DMS 273 (cell line): ENCODE results near the gene MAGEB5.
"Not testable (repeated sequence)": the region's sequence is repeated elsewhere in the genome, so short reads cannot be mapped to it uniquely, and the experiment has no call there.

Source experiments
- DNase-seq: peaks from one replicate; lab custom pipeline; 2025; ENCODE audit not compliant: unreplicated experiment; lab: John Stamatoyannopoulos, UW

MAGEB5 gene, protein sequence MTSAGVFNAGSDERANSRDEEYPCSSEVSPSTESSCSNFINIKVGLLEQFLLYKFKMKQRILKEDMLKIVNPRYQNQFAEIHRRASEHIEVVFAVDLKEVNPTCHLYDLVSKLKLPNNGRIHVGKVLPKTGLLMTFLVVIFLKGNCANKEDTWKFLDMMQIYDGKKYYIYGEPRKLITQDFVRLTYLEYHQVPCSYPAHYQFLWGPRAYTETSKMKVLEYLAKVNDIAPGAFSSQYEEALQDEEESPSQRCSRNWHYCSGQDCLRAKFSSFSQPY

GRCh38 chrX:26215869-26216268 lies at the start of gene MAGEB5:
TSS of gene MAGEB5 (plus strand) at chrX:26216169. CDS start at chrX:26217302, 1,133 bp downstream.
- no peak for DNase-seq

- DNase-seq = peak; percentile 13
These were observed 23.8 kb upstream of the MAGEB5 start, which contains the start of gene MAGEB6 for GRCh38 chrX:26192204-26192603. TSS of gene MAGEB6 (plus strand) at chrX:26192440. CDS start at chrX:26193847, 1,407 bp downstream.

DNA sequence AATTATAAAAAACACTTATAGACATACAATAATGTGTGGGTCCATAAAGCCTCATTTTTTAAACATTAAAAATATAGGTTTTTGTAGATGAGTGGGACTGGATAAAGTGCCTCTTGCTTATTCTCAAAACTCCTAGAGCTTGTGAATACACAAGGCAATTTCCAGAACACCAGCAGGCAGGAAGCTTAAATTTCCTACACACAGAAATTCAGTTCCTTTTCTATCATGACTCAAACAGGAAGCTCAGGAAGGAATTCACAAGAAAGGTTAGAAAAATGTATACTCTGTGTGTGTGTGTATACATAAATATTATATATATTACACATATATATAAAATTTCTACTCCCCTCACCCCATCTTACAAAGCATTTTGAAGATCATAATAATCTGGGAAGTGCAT lies 12.4 kb upstream of the MAGEB5 start:
- no peak for DNase-seq

GRCh38 chrX:26204717-26205116 lies 11.3 kb upstream of the MAGEB5 start:
- DNase-seq = not testable (repeated sequence)

- DNase-seq = no peak
These were observed 8.0 kb upstream of the MAGEB5 start for GRCh38 chrX:26208012-26208411.

DNA sequence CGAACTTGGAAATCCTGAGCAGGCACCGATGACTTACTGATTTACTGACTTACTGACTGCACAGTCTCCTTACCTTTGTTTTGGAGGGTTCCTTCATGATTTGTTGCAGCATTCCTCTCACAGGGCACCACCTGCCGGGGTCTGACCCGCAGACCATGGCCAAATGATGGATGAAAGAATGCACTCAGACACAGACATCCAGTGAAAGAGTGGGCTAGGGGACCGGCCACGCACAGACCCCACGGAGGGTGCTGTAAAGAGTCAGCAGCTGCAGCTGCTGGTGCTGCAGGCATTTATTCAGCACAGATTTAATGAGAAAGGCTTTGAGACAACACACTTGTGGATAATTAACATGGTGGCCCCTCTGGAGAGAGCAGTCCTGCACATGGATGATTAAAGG lies 3.4 kb downstream of the MAGEB5 start:
- no peak for DNase-seq

- DNase-seq = no peak
These were observed 18.2 kb downstream of the MAGEB5 start for GRCh38 chrX:26234177-26234576.

GRCh38 chrX:26253526-26253925 lies 37.6 kb downstream of the MAGEB5 start:
- no peak for DNase-seq

DNA sequence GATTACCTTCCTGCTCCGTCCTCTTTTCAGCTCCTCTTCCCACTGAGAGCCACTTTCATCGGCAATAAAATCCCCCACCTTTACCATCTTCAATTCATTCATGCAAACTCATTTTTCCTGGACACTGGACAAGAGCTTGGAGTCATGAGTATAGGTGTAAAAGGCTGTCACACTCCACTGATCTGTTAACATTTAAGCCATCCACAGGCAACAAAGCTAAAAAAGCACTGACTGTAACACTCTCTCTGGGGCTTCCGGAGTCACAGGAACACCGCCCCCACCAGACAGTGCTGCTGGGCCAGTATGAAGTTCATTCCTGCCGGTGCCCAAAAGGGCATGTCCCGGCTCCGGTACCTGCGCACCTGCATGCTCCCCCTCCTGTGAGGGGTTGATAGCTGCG lies 38.5 kb downstream of the MAGEB5 start:
- DNase-seq = no peak

GRCh38 chrX:26262121-26262523 lies 46.2 kb downstream of the MAGEB5 start:
- no peak for DNase-seq
